Hepatocyte (in vitro differentiated cells): Measurements from ENCODE around the gene AKAP13.

Experiments used
- EZH2 ChIP-seq: fragments of 200-600 bp; sonication (generic); IDR thresholded peaks from 2 replicates; pipeline ENCODE4 v1.6.1; 2016; ENCODE audit warnings: antibody characterized with exemption, mild to moderate bottlenecking, borderline replicate concordance
- EZH2phosphoT487 ChIP-seq: fragments of 200-600 bp; sonication (generic); IDR thresholded peaks from one replicate; pipeline ENCODE4 v1.6.1; 2018; ENCODE audit warnings: antibody characterized with exemption, mild to moderate bottlenecking, low read depth, moderate library complexity; ENCODE audit not compliant: unreplicated experiment, severe bottlenecking
- TF ChIP-seq, protein P1 (sequence below): fragments of 200-600 bp; sonication (generic); IDR thresholded peaks from 2 replicates; pipeline ENCODE4 v1.5.1; 2016; ENCODE audit warnings: antibody characterized with exemption, mild to moderate bottlenecking; ENCODE audit not compliant: poor library complexity

DNA sequence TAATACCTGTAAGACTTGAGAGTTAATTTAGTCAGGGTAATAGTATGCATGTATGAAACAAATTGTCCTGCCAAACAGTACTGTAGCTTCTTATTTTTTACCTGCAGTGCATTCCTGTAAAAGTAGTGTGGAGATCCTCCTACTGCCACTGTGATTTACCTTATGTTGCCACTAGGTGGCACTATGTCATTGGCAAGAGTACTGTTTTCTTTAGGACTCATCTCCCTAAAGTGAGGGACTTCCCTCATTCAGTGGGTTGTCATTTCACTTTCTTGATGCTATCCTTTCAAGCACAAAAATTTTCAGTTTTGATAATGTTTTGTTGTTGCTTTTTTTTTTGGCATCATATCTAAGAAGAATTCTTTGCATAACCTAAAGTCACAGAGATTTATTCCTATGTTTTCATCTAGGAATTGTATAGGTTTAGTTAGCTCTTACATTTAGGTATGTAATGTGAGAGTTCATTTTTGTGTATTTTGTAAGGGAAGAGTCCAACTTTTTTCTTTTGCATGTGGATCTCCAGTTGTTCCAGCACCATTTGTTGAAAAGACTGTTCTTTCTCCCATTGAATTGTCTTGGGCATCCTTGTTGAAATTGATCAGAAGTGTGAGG lies 105.7 kb downstream of the AKAP13 start:
- TF ChIP-seq, protein P1, sequence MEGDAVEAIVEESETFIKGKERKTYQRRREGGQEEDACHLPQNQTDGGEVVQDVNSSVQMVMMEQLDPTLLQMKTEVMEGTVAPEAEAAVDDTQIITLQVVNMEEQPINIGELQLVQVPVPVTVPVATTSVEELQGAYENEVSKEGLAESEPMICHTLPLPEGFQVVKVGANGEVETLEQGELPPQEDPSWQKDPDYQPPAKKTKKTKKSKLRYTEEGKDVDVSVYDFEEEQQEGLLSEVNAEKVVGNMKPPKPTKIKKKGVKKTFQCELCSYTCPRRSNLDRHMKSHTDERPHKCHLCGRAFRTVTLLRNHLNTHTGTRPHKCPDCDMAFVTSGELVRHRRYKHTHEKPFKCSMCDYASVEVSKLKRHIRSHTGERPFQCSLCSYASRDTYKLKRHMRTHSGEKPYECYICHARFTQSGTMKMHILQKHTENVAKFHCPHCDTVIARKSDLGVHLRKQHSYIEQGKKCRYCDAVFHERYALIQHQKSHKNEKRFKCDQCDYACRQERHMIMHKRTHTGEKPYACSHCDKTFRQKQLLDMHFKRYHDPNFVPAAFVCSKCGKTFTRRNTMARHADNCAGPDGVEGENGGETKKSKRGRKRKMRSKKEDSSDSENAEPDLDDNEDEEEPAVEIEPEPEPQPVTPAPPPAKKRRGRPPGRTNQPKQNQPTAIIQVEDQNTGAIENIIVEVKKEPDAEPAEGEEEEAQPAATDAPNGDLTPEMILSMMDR = peak; percentile 70
- TF ChIP-seq EZH2phosphoT487 (no peak), EZH2 (no peak)
